ENCODE measurements around the gene COA6. TPM values are rescaled to one million over a fixed set of nuclear protein-coding genes. Genes with fewer than 3 reads are reported as not detected.

Gene COA6, protein sequence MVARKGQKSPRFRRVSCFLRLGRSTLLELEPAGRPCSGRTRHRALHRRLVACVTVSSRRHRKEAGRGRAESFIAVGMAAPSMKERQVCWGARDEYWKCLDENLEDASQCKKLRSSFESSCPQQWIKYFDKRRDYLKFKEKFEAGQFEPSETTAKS
- 10 to 100 TPM in 3 of 4 donors, 1 to 10 TPM in 1; 9.4 to 18.3 (median 16.0) TPM for total RNA-seq

DNA sequence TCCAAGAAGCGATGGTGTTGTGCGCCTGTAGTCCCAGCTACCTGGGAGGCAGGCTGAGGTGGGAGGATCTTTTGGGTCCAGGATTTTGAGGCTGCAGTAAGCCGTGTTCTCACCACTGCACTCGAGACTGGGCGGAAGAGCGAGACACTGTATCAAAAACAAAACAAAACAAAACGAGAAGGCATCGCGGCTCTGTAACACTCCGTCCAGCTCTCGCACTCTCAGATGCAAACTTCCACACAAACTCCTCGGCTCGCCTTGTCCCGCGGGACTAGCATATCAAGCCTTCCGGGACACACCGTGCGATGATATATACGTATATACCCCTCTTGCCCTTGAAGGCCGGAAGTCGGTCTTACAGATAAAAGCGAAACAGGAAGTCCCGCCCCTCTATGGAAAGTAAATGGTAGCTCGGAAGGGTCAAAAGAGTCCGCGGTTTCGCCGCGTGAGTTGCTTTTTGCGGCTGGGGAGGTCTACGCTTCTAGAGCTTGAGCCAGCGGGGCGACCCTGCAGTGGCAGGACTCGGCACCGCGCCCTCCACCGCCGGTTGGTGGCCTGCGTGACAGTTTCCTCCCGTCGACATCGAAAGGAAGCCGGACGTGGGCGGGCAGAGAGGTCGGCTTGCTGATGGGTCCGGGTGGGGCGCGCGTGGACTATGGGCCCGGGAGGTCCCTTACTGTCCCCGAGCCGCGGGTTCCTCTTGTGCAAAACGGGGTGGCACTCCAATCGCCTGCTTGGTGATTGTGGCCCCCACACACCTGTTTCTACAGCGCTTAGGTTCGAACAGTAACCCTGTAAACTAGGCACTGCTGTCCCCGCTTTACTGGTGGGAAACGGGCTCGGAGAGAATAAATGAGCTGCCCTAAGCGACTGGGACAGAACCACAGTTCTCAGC lies at the start of gene COA6:
Gene COA6 (plus strand): TSS at position 393 of the 895 bp plus-strand sequence. CDS start 11 bp downstream, at position 404.
- Histone ChIP-seq H3K4me3 (peak within 1 kb of the TSS; percentile 72 to 96 (median 88)), H3K27me3 (no peaks in the 10 kb centered on the region), H3K36me3 (peaks cover 6 to 30% (median 25%) of the 10 kb centered on the region in 4 donors), H3K27ac (replicated peaks in 1 of 4) (peak within 1 kb of the TSS; percentile 88 to 95 (median 93)), H3K4me1 (peaks cover 13 to 33% (median 25%) of the 10 kb centered on the region in 4 donors), H3K9me3 (no peaks in the 10 kb centered on the region)
- WGBS: under 1% methylated on average over 39 of the region's 62 CpGs
- intact Hi-C loops (cut with DNase I): no loop called here
- DNase-seq (ENCODE audit: extremely low spot score): peak; percentile 98
- TF ChIP-seq, protein P1, sequence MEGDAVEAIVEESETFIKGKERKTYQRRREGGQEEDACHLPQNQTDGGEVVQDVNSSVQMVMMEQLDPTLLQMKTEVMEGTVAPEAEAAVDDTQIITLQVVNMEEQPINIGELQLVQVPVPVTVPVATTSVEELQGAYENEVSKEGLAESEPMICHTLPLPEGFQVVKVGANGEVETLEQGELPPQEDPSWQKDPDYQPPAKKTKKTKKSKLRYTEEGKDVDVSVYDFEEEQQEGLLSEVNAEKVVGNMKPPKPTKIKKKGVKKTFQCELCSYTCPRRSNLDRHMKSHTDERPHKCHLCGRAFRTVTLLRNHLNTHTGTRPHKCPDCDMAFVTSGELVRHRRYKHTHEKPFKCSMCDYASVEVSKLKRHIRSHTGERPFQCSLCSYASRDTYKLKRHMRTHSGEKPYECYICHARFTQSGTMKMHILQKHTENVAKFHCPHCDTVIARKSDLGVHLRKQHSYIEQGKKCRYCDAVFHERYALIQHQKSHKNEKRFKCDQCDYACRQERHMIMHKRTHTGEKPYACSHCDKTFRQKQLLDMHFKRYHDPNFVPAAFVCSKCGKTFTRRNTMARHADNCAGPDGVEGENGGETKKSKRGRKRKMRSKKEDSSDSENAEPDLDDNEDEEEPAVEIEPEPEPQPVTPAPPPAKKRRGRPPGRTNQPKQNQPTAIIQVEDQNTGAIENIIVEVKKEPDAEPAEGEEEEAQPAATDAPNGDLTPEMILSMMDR (IDR thresholded peaks at IDR 0.05): no peak
- TF ChIP-seq EP300 (IDR thresholded peaks at IDR 0.05): no peak
- peak; percentile 79 to 96 for TF ChIP-seq POLR2AphosphoS5 (IDR thresholded peaks at IDR 0.05)
- TF ChIP-seq POLR2A (IDR thresholded peaks at IDR 0.05; ENCODE audit: low read depth): peak; percentile 44

DNA sequence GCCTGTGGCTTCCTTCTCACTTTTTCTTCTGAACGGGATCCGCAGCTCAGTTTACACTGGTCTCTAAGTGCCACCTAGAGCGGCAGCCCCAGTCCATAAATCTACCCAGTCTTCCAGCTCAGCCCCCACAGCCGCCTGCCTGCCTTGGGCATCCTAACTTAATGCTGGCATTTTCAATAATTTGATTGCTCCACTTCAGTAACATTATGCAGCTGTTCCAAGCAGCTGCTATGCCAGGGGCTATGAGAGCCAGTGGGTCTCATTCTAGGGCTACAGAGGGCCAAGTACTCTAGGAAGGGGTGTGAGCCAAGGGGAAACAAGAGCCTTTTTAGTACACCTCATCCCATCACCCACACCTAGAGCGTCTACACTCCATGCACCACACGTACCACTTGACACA lies 48.4 kb upstream of the COA6 start:
- TF ChIP-seq EP300 (IDR thresholded peaks at IDR 0.05) (no peak), POLR2AphosphoS5 (IDR thresholded peaks at IDR 0.05) (no peak), POLR2A (IDR thresholded peaks at IDR 0.05; ENCODE audit: low read depth) (no peak)
- TF ChIP-seq, protein P1 (IDR thresholded peaks at IDR 0.05): no peak
- no peaks in the 10 kb centered on the region for H3K36me3 ChIP-seq
- intact Hi-C loops (cut with DNase I): no loop called here
- no peak for DNase-seq (ENCODE audit: extremely low spot score)
- H3K27me3 ChIP-seq: peaks cover 0 to 47% (median 0%) of the 10 kb centered on the region in 4 donors
- no peak overlapping the region for H3K4me3 ChIP-seq
- H3K27ac ChIP-seq (replicated peaks in 1 of 4): no peak overlapping the region
- no peaks in the 10 kb centered on the region for H3K9me3 ChIP-seq
- WGBS: 82% methylated on average over 6 of the region's 6 CpGs
- peaks cover 3 to 8% (median 5%) of the 10 kb centered on the region in 4 donors for H3K4me1 ChIP-seq

DNA sequence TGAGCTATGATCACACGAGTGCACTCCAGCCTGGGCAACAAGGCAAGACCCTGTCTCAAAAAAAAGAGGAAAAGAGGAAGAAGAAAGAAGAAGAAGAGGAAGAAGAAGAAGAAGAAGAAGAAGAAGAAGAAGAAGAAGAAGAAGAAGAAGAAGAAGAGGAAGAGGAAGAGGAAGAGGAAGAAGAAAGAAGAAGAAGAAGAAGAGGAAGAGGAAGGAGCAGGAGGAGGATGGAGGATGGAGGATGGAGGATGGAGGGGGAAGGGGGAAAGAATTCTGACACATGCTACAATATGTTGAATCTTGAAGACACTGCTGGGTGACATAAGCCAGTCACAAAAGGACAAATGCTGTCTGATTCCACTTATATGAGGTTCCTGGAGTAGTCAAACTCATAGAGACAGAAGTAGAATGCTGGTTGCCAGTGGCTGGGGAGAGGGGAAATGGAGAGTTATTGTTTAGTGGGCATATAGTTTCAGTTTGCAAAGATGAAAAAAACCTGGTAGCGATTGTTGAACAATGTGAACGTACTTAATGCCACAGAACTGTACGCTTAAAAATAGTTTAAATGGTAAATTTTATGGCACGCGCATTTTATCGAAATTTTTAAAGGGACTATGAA lies 47.3 kb upstream of the COA6 start:
- no peaks in the 10 kb centered on the region for H3K36me3 ChIP-seq
- TF ChIP-seq, protein P1 (IDR thresholded peaks at IDR 0.05): no peak
- TF ChIP-seq POLR2AphosphoS5 (IDR thresholded peaks at IDR 0.05) (no peak), POLR2A (IDR thresholded peaks at IDR 0.05; ENCODE audit: low read depth) (no peak), EP300 (IDR thresholded peaks at IDR 0.05) (no peak)
- H3K27me3 ChIP-seq: peaks cover 0 to 42% (median 0%) of the 10 kb centered on the region in 4 donors
- H3K9me3 ChIP-seq: no peaks in the 10 kb centered on the region
- 72% methylated on average over 7 of the region's 7 CpGs for WGBS
- H3K4me3 ChIP-seq: peak overlapping the region; percentile 16 to 43 (median 39)
- no peak for DNase-seq (ENCODE audit: extremely low spot score)
- H3K4me1 ChIP-seq: peaks cover 3 to 8% (median 5%) of the 10 kb centered on the region in 4 donors
- intact Hi-C loops (cut with DNase I): no loop called here
- no peak overlapping the region for H3K27ac ChIP-seq (replicated peaks in 1 of 4)

DNA sequence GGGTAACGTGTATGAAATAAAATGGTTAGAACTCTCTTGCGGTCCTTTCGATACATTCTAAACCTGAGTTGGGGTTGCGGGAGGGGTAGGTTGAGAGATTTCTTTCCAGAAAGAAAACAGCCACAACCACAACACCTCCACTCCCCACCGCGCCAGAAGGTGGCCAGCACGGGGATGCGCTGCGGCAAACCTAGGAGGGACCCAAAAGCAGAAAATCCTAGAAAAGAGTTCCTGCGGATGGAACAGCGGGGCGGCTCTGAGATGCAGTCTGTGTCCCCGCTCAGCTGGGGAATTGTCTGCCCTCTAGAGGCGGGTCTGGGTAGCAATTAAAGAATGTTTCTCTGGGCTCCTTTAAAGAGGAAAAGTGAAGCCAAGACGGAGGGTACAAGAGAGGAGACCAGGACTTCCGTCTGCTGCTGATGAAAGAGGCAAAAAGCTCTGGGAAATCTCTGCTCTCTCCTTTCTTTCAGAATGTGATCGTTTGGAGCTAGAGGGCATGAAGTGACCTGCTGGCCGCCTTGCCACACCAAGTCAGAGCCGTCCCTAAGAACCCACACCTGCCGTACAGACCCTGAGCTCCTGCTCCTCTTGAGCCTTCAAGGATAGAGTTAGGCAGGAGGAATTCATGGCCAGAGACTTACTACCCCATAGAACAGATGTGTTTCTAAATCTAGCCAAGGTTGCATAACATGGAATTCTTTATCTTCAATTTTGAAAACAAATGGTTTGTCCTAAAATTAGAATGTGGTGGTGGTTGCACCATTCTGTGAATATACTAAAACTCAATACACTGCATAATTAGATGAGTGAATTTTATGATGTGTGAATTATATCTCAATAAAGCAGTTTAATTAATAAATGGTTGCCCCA lies 46.5 kb upstream of the COA6 start:
- peaks cover 3 to 8% (median 5%) of the 10 kb centered on the region in 4 donors for H3K4me1 ChIP-seq
- H3K9me3 ChIP-seq: no peaks in the 10 kb centered on the region
- H3K27me3 ChIP-seq: peaks cover 0 to 37% (median 0%) of the 10 kb centered on the region in 4 donors
- intact Hi-C loops (cut with DNase I): no loop called here
- no peaks in the 10 kb centered on the region for H3K36me3 ChIP-seq
- H3K4me3 ChIP-seq: peak overlapping the region; percentile 16 to 43 (median 39)
- WGBS: 24% methylated on average over 20 of the region's 20 CpGs
- TF ChIP-seq EP300 (IDR thresholded peaks at IDR 0.05): no peak
- TF ChIP-seq, protein P1 (IDR thresholded peaks at IDR 0.05): peak; percentile 35 to 77 (median 59)
- no peak for TF ChIP-seq POLR2AphosphoS5 (IDR thresholded peaks at IDR 0.05)
- no peak for TF ChIP-seq POLR2A (IDR thresholded peaks at IDR 0.05; ENCODE audit: low read depth)
- peak; percentile 91 for DNase-seq (ENCODE audit: extremely low spot score)
- no peak overlapping the region for H3K27ac ChIP-seq (replicated peaks in 1 of 4)

Data from esophagus muscularis mucosa (tissue), 4 donors.